Smooth muscle cell of trachea (primary cell): ENCODE results near the gene CHMP1B. TPM values are rescaled to one million over a fixed set of nuclear protein-coding genes. Genes with fewer than 3 reads are reported as not detected.

Source experiments
- total RNA-seq: library from RNA; depleted of rRNA; stranded (reverse); fragments of >200 nt; gene quantifications from 2 replicates; pipeline ENCODE4 v1.2.1, GENCODE V29; 2014

CHMP1B gene, protein sequence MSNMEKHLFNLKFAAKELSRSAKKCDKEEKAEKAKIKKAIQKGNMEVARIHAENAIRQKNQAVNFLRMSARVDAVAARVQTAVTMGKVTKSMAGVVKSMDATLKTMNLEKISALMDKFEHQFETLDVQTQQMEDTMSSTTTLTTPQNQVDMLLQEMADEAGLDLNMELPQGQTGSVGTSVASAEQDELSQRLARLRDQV
- total RNA-seq, result 49.3 and 50.8 TPM in 2 replicates

DNA sequence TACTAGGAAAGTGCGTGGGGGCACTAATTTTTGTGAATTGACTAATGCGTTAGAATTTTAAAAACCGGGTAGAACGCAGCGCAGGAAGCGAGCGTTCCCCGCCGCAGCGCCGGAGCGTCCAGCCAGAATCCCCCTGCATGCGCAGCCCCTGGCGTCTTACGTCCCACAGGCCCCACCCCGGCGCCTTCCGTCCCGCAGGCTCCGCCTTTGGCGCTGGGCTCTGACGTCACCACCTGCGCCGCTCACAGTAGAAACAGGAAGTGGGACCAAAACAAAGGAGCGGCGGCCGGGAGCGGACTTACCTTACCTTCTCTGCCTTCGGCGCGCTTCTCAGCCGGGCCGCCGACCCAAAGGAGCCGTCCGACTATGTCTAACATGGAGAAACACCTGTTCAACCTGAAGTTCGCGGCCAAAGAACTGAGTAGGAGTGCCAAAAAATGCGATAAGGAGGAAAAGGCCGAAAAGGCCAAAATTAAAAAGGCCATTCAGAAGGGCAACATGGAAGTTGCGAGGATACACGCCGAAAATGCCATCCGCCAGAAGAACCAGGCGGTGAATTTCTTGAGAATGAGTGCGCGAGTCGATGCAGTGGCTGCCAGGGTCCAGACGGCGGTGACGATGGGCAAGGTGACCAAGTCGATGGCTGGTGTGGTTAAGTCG, at the start of gene CHMP1B:
Gene CHMP1B (plus strand): TSS at position 268 of the 660 bp plus-strand sequence. CDS start 99 bp downstream, at position 367.

Other genes starting within 250 kb of the CHMP1B start
- not detected in 2 replicates for gene SLC35G4, start 241.8 kb upstream of the CHMP1B start, total RNA-seq
- 0.15 and 0.99 TPM in 2 replicates for gene GNAL, start 162.1 kb upstream of the CHMP1B start, total RNA-seq
- gene MPPE1, start 56.9 kb downstream of the CHMP1B start, total RNA-seq, result 32.4 and 39.9 TPM in 2 replicates
- gene IMPA2, start 130.1 kb downstream of the CHMP1B start, total RNA-seq, result 10.2 and 24.0 TPM in 2 replicates
- gene ANKRD62, start 242.4 kb downstream of the CHMP1B start, total RNA-seq, result not detected in 2 replicates